ENCODE data around the gene PLEKHA5. TPM values are rescaled to one million over a fixed set of nuclear protein-coding genes. Genes with fewer than 3 reads are reported as not detected.
A peak's percentile ranks its signal among the peaks of the same experiment; 100 is the strongest.

The PLEKHA5 gene
- total and polyA plus RNA-seq, 2 experiments from 2014 or later = 82.8 to 112 TPM

DNA sequence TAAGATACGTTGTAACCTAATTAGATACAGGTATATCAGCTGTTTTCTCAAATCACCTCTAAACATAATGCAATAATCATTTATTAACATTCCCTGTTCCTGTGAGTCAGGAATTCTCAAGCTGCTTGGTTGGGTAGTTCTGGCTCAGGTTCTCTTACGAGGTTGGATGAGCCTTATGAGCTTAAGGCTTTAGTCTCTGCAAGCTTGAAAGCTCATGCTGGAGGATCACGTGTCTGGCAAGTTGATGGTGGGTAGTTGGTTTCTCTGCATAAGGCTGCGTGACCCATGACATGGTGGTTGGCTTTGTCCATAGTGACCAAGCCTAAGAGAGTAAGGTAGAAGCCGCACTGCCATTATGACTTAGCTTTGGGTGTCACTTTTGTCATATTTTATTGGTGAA lies 62.0 kb downstream of the PLEKHA5 start:
- TF ChIP-seq ZNF462 (CRISPR knock-in tag; IDR thresholded peaks at IDR 0.05) = no peak
- no peak for TF ChIP-seq CTCF (conservative IDR thresholded peaks at IDR 0.05; ENCODE audit: low read depth in 2 of 2)
- no peaks in the 10 kb centered on the region for H3K36me3 ChIP-seq (ENCODE audit: insufficient read depth)
- H3K4me3 Mint-ChIP-seq = no peak overlapping the region
- DNase-seq (ENCODE audit: low spot score) (no peak), ATAC-seq (no peak)
- peaks cover 18% of the 10 kb centered on the region for H4K20me1 ChIP-seq (replicated peaks; ENCODE audit: insufficient read depth)
- H3K27me3 Mint-ChIP-seq (ENCODE audit: insufficient read depth, low read depth, poor library complexity) = peaks cover 7% of the 10 kb centered on the region
- no peaks in the 10 kb centered on the region for H3F3A ChIP-seq (replicated peaks; ENCODE audit: low read depth)
- H3K4me2 ChIP-seq = no peak overlapping the region
- H3K36me3 Mint-ChIP-seq (ENCODE audit: low read depth) = no peaks in the 10 kb centered on the region
- H3K4me1 Mint-ChIP-seq = peaks cover 62% of the 10 kb centered on the region
- H3K27ac ChIP-seq (ENCODE audit: low read depth) = peak overlapping the region; percentile 37; the same call in 1 of the 2 replicates
- no peaks in the 10 kb centered on the region for H3K27me3 ChIP-seq (ENCODE audit: insufficient read depth)
- H3K4me3 ChIP-seq = no peak overlapping the region
- H2AFZ ChIP-seq = no peak overlapping the region
- peaks cover 100% of the 10 kb centered on the region for H3K79me2 ChIP-seq (replicated peaks; ENCODE audit: insufficient read depth)
- H3K4me1 ChIP-seq (ENCODE audit: insufficient read depth) = peaks cover 44% of the 10 kb centered on the region
- H3K9me3 Mint-ChIP-seq = no peaks in the 10 kb centered on the region
- peak overlapping the region; percentile 52 for H3K27ac Mint-ChIP-seq
- no peaks in the 10 kb centered on the region for H3K9me2 ChIP-seq (ENCODE audit: insufficient read depth)

DNA sequence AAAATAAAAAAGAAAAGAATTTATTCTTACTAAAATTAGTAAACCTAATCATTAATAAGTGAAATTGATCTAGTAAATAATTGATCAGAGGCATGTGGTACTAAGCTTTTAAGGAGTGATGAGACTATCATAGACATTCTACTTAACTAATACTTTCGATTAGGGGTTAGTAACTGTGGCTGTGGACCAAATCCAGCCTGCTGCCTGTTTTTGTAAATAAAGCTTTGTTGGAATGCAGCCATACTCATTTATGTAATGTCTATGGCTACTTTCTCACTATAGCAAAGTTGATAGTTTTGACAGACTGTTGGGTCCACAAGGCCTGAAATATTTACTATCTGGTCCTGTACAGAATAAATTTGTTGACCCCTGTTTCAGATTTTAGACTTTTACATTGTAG lies 63.2 kb downstream of the PLEKHA5 start:
- Mint-ChIP-seq H3K4me1 (peaks cover 52% of the 10 kb centered on the region), H3K36me3 (ENCODE audit: low read depth) (no peaks in the 10 kb centered on the region), H3K9me3 (no peaks in the 10 kb centered on the region), H3K4me3 (no peak overlapping the region), H3K27ac (no peak overlapping the region), H3K27me3 (ENCODE audit: insufficient read depth, low read depth, poor library complexity) (peaks cover 7% of the 10 kb centered on the region)
- peaks cover 22% of the 10 kb centered on the region for H4K20me1 ChIP-seq (replicated peaks; ENCODE audit: insufficient read depth)
- H3K27me3 ChIP-seq (ENCODE audit: insufficient read depth) = no peaks in the 10 kb centered on the region
- H3K36me3 ChIP-seq (ENCODE audit: insufficient read depth) = no peaks in the 10 kb centered on the region
- no peak overlapping the region for H3K27ac ChIP-seq (ENCODE audit: low read depth)
- H3K4me1 ChIP-seq (ENCODE audit: insufficient read depth) = peaks cover 46% of the 10 kb centered on the region
- no peak overlapping the region for H3K4me3 ChIP-seq
- no peak for ATAC-seq
- H3F3A ChIP-seq (replicated peaks; ENCODE audit: low read depth) = no peaks in the 10 kb centered on the region
- H2AFZ ChIP-seq = no peak overlapping the region
- no peaks in the 10 kb centered on the region for H3K9me2 ChIP-seq (ENCODE audit: insufficient read depth)
- no peak overlapping the region for H3K4me2 ChIP-seq
- peaks cover 99% of the 10 kb centered on the region for H3K79me2 ChIP-seq (replicated peaks; ENCODE audit: insufficient read depth)
- no peak for DNase-seq (ENCODE audit: low spot score)
- TF ChIP-seq CTCF (conservative IDR thresholded peaks at IDR 0.05; ENCODE audit: low read depth in 2 of 2) = no peak
- TF ChIP-seq POLR2AphosphoS5 (IDR thresholded peaks at IDR 0.05; ENCODE audit: low read depth) = no peak
- no peak for TF ChIP-seq NANOG (IDR thresholded peaks at IDR 0.05; ENCODE audit: borderline replicate concordance)
- no peak for TF ChIP-seq STAT1 (IDR thresholded peaks at IDR 0.05; ENCODE audit: unreplicated experiment)

Data from GM23338 (cell line).